Motor neuron (in vitro differentiated cells): Measurements from ENCODE around the gene PMFBP1. TPM values are rescaled to one million over a fixed set of nuclear protein-coding genes. Genes with fewer than 3 reads are reported as not detected.
"Not testable (repeated sequence)": the region's sequence is repeated elsewhere in the genome, so short reads cannot be mapped to it uniquely, and the experiment has no call there.

ENCODE experiments used
- ATAC-seq, 8 experiments: fragments of 200-7000 bp; cut with Tn5 transposase; replicated peaks in 6 of 8; 2 replicates each; pipeline ENCODE4 v1.8.0; 2021; ENCODE audit warnings: mild to moderate bottlenecking in 8 of 8, moderate library complexity in 8 of 8
- H3K27ac ChIP-seq, 2 donors: fragments of 250-450 bp; sonication (Bioruptor Pico); 2 replicates each; pipeline ENCODE4 v1.9.0; 2021; ENCODE audit warnings: antibody characterized with exemption in 2 of 2, mild to moderate bottlenecking in 2 of 2, moderate library complexity in 1 of 2
- H3K4me1 ChIP-seq, 2 donors: fragments of 250-450 bp; sonication (Bioruptor Pico); replicated peaks in 1 of 2; 2 replicates each; pipeline ENCODE4 v1.6.1; 2021; ENCODE audit warnings: antibody characterized with exemption in 2 of 2, mild to moderate bottlenecking in 2 of 2, moderate library complexity in 1 of 2
- H3K4me3 ChIP-seq, 5 donors: fragments of 250-450 bp; sonication (Bioruptor Pico); 2 replicates each; pipeline ENCODE4 v1.9.0; 2021; ENCODE audit warnings: antibody characterized with exemption in 5 of 5, mild to moderate bottlenecking in 5 of 5, moderate library complexity in 4 of 5
- WGBS, 10 experiments: fragments of 450-650 bp; shearing (Covaris generic); methylation state at CpG; one replicate each; pipeline ENCODE4 v1.0.0; 2022; 5-methylcytosine and 5-hydroxymethylcytosine counted together
- in situ Hi-C, 9 experiments: fragments of 400-800 bp; cut with MboI; loops; one replicate each; pipeline ENCODE4 v1.15.0; 2021; ENCODE audit warnings: low sequenced_read_pairs in 9 of 9, low pct_unique_long_range_greater_than_20kb in 2 of 9; ENCODE audit not compliant: unreplicated experiment in 9 of 9
- total RNA-seq, 8 experiments: library from RNA; unstranded; fragments of 300-600 nt; gene quantifications; 2 replicates each; pipeline versions ENCODE4 v1.2.3 to v1.2.4, GENCODE V29; 2022

Gene PMFBP1
- total RNA-seq, 8 experiments from 2014 or later, result 0.76 to 6.7 (median 1.5) TPM

DNA sequence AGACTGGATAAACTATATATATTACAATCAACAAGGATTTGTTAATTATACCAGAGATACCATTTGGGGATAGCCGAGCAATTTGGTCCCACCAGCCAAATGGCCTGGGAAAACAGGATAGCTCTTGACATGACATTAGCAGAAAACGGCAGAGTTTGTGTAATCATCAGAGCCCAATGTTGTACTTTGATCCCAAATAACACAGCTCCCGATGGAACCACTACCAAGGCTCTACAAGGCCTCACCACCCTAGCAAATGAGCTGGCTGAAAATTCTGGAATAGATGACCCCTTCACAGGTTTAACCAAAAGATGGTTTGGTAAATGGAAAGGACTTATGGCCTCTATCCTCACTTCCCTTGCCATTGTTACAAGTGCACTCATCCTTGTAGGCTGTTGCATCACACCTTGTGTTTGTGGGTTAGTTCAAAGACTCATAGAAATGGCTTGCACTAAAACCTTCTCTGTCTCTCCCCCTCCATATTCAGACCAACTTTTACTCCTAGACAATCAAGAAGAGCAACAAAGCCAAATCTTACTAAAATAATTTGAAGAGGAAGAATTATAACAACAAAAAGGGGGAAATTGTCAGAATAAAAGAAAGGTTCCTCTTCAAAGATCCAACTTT is 88.1 kb downstream of the PMFBP1 start:
- no peak overlapping the region for H3K4me3 ChIP-seq
- H3K27ac ChIP-seq, result no peak overlapping the region
- H3K4me1 ChIP-seq, result no peaks in the 10 kb centered on the region
- ATAC-seq, result no peak
- WGBS, 10 experiments, result 0 to 100% (median 62%) methylated on average over 1 to 3 of the region's 3 CpGs; no CpG with 5 or more reads in 2 of the 10 experiments
- in situ Hi-C loops, result no loop called here

DNA sequence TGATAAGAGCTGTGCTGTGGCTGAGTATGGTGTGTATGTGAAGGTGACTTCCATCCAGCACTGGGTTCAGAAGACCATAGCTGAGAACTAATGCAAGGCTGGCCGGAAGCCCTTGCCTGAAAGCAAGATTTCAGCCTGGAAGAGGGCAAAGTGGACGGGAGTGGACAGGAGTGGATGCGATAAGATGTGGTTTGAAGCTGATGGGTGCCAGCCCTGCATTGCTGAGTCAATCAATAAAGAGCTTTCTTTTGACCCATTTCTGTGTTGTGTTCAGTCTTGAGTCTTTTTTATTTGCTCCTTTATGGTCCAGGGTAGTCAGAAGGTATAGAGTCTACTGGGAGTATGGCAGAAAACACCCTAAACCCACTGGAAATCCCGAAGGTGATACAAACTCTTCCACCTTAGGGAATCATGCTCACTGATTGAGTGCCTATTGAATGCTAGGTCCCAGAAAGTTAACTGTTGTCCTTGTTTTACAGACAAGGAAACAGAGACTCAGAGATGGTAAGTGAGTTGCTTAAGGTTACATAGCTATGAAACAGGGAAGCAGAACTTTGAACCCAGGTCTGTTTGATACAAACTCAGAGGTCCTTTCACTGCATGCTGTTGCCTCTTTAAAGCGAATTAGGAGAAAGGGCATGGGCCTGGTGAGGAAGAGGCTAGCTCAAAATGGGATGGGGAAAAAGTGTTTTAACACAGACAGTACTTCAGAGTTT is 94.8 kb downstream of the PMFBP1 start:
- H3K4me1 ChIP-seq, result peaks cover 8 to 11% of the 10 kb centered on the region in 2 donors
- H3K27ac ChIP-seq, in situ Hi-C loops, H3K4me3 ChIP-seq, ATAC-seq: not testable (repeated sequence)
- WGBS, 10 experiments, result no CpG with 5 or more reads among the region's 5 CpGs

- ATAC-seq, in situ Hi-C loops, H3K4me3 ChIP-seq, H3K27ac ChIP-seq: not testable (repeated sequence)
- peaks cover 8 to 11% of the 10 kb centered on the region in 2 donors for H3K4me1 ChIP-seq
- WGBS, 10 experiments, result 100% methylated on average over 1 of the region's 6 CpGs; no CpG with 5 or more reads in 9 of the 10 experiments
Observed at GRCh38 chr16:72075067-72075466, 96.9 kb downstream of the PMFBP1 start.

- no peak overlapping the region for H3K27ac ChIP-seq
- in situ Hi-C loops, result no loop called here
- no peak overlapping the region for H3K4me3 ChIP-seq
- peak in 2 of 8 experiments; percentile 10 to 35 for ATAC-seq
- H3K4me1 ChIP-seq, result peaks cover 8 to 11% of the 10 kb centered on the region in 2 donors
- 39 to 94% (median 83%) methylated on average over 1 to 5 of the region's 8 CpGs; no CpG with 5 or more reads in 6 of the 10 experiments for WGBS, 10 experiments
Observed at GRCh38 chr16:72073560-72074230, 98.3 kb downstream of the PMFBP1 start.

- in situ Hi-C loops, result no loop called here
- WGBS, 10 experiments, result 32 to 93% (median 58%) methylated on average over 3 to 12 of the region's 12 CpGs
- H3K4me3 ChIP-seq, result no peak overlapping the region
- H3K27ac ChIP-seq, result peak overlapping the region in 1 of 2 donors; percentile 41
- H3K4me1 ChIP-seq, result peaks cover 8 to 11% of the 10 kb centered on the region in 2 donors
- ATAC-seq, result peak in 6 of 8 experiments; percentile 32 to 87 (median 66)
Observed at GRCh38 chr16:72072514-72073342, 99.2 kb downstream of the PMFBP1 start.

Other genes starting within 250 kb of the PMFBP1 start
- under 1 TPM; 0.04 to 0.35 (median 0.06) TPM for gene PKD1L3, start 171.8 kb downstream of the PMFBP1 start, total RNA-seq
- 10 to 100 TPM in 2 of 8 experiments, 1 to 10 TPM in 6; 3.7 to 17.1 (median 6.7) TPM for gene DHODH, start 163.4 kb downstream of the PMFBP1 start, total RNA-seq
- 100 to 1,000 TPM in 1 of 8 experiments, 1 to 10 TPM in 4, under 1 TPM in 3; 0.50 to 107 (median 1.1) TPM for gene HP, start 117.7 kb downstream of the PMFBP1 start, total RNA-seq
- 1 to 10 TPM in 2 of 8 experiments, under 1 TPM in 5, not detected in 1; 0.27 to 1.9 (median 0.81) TPM for gene HPR, start 108.9 kb downstream of the PMFBP1 start, total RNA-seq
- gene TXNL4B, start 78.5 kb downstream of the PMFBP1 start, total RNA-seq, result 10 to 100 TPM in 5 of 8 experiments, 1 to 10 TPM in 3; 8.4 to 16.9 (median 12.1) TPM
- 10 to 100 TPM; 28.2 to 75.7 (median 44.2) TPM for gene DHX38, start 78.3 kb downstream of the PMFBP1 start, total RNA-seq